GM19035 (cell line): ENCODE results near the gene PSMD6.

Source experiments
- ATAC-seq: cut with Tn5 transposase; IDR thresholded peaks from one replicate; pipeline ENCODE4 v1.9.1; 2021; ENCODE audit not compliant: unreplicated experiment

Gene PSMD6

GRCh38 chr3:64010199-64010598, 13.1 kb downstream of the PSMD6 start:
- no peak for ATAC-seq

GRCh38 chr3:64009528-64009927, 13.8 kb downstream of the PSMD6 start:
- ATAC-seq: no peak

- no peak for ATAC-seq
Observed at GRCh38 chr3:64008487-64009351, 14.6 kb downstream of the PSMD6 start.

- ATAC-seq: no peak
Observed at GRCh38 chr3:64008017-64008416, 15.3 kb downstream of the PSMD6 start.

GRCh38 chr3:64003589-64003988, 19.7 kb downstream of the PSMD6 start:
- no peak for ATAC-seq

GRCh38 chr3:64002233-64002632, 21.1 kb downstream of the PSMD6 start:
- no peak for ATAC-seq

- ATAC-seq: no peak
Observed at GRCh38 chr3:64000453-64001055, 22.7 kb downstream of the PSMD6 start.

- no peak for ATAC-seq
Observed at GRCh38 chr3:63998852-63999754, 24.2 kb downstream of the PSMD6 start.

- no peak for ATAC-seq
Observed at GRCh38 chr3:63995086-63995485, 28.2 kb downstream of the PSMD6 start.

- peak; percentile 92 for ATAC-seq
Observed at GRCh38 chr3:63993653-63994079, 29.6 kb downstream of the PSMD6 start.

GRCh38 chr3:63992516-63993209, 30.6 kb downstream of the PSMD6 start:
- no peak for ATAC-seq

- ATAC-seq: no peak
Observed at GRCh38 chr3:63991666-63992065, 31.6 kb downstream of the PSMD6 start.

- ATAC-seq: no peak
Observed at GRCh38 chr3:63990733-63991132, 32.6 kb downstream of the PSMD6 start.

- ATAC-seq: no peak
Observed at GRCh38 chr3:63990204-63990603, 33.1 kb downstream of the PSMD6 start.

- no peak for ATAC-seq
Observed at GRCh38 chr3:63988943-63989342, 34.4 kb downstream of the PSMD6 start.

GRCh38 chr3:63986831-63987230, 36.5 kb downstream of the PSMD6 start:
- no peak for ATAC-seq

- ATAC-seq: no peak
Observed at GRCh38 chr3:63986146-63986545, 37.1 kb downstream of the PSMD6 start.

- ATAC-seq: no peak
Observed at GRCh38 chr3:63984391-63984790, 38.9 kb downstream of the PSMD6 start.

- ATAC-seq: no peak
Observed at GRCh38 chr3:63981980-63982379, 41.3 kb downstream of the PSMD6 start.

- no peak for ATAC-seq
Observed at GRCh38 chr3:63980830-63981498, 42.3 kb downstream of the PSMD6 start.
